Measurements from ENCODE around the gene ZNF557.
"Not testable (repeated sequence)": the region's sequence is repeated elsewhere in the genome, so short reads cannot be mapped to it uniquely, and the experiment has no call there.

Gene ZNF557

GRCh38 chr19:7069042-7069903, at the start of gene ZNF557:
Gene ZNF557 (plus strand): TSS chr19:7069703. CDS start chr19:7075075, 5,372 bp downstream.
- peak within 1 kb of the TSS; percentile 96 to 98 for H3K4me3 ChIP-seq (replicated peaks in 1 of 2; ENCODE audit: low read depth in 2 of 2, low read length in 2 of 2)
- peak; percentile 98 for DNase-seq (ENCODE audit: low read depth in 2 of 2)
- no peak for TF ChIP-seq CTCF (IDR thresholded peaks at IDR 0.05; ENCODE audit: low read depth, low read length)

- H3K4me3 ChIP-seq (replicated peaks in 1 of 2; ENCODE audit: low read depth in 2 of 2, low read length in 2 of 2); DNase-seq (ENCODE audit: low read depth in 2 of 2): not testable (repeated sequence)
Measured at GRCh38 chr19:7021331-7021730, 48.2 kb upstream of the ZNF557 start, which contains the start of gene MBD3L2B. Gene MBD3L2B (minus strand): TSS chr19:7021431. CDS start chr19:7021397, 34 bp downstream.

- not testable (repeated sequence) for DNase-seq (ENCODE audit: low read depth in 2 of 2); H3K4me3 ChIP-seq (replicated peaks in 1 of 2; ENCODE audit: low read depth in 2 of 2, low read length in 2 of 2)
Measured at GRCh38 chr19:7028790-7029189, 40.7 kb upstream of the ZNF557 start.

DNA sequence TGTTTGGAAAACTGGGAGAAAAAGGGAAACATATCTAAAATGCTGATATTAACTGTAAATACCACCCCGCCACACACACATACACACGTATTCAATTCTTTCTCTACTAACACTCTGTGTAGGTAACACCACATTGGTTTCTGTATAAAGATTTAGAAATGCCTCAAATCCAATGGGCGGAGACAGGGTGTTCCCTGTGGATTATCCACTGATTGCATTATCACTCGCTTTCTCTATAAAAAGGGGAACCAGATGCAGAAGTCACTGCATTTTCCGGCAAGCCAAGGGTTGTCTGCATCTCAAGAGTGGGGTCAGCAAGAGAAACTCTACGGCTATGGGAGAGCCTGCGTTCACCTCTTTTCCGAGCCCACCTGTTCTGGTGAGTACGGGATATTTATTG, 39.2 kb upstream of the ZNF557 start, which contains the start of gene MBD3L5:
MBD3L5 (plus strand) TSS at position 301 of the 400 bp plus-strand sequence; CDS start at position 335, 34 bp downstream.
- not testable (repeated sequence) for H3K4me3 ChIP-seq (replicated peaks in 1 of 2; ENCODE audit: low read depth in 2 of 2, low read length in 2 of 2)

DNA sequence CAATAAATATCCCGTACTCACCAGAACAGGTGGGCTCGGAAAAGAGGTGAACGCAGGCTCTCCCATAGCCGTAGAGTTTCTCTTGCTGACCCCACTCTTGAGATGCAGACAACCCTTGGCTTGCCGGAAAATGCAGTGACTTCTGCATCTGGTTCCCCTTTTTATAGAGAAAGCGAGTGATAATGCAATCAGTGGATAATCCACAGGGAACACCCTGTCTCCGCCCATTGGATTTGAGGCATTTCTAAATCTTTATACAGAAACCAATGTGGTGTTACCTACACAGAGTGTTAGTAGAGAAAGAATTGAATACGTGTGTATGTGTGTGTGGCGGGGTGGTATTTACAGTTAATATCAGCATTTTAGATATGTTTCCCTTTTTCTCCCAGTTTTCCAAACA, 29.4 kb upstream of the ZNF557 start, which contains the start of gene MBD3L4:
MBD3L4 (minus strand) TSS at position 101 of the 400 bp plus-strand sequence; CDS start at position 66, 35 bp downstream.
- DNase-seq (ENCODE audit: low read depth in 2 of 2); H3K4me3 ChIP-seq (replicated peaks in 1 of 2; ENCODE audit: low read depth in 2 of 2, low read length in 2 of 2): not testable (repeated sequence)

More for the DNA sequence above, 39.2 kb upstream of the ZNF557 start, which contains the start of gene MBD3L5:
- DNase-seq (ENCODE audit: low read depth in 2 of 2) = not testable (repeated sequence)

DNA sequence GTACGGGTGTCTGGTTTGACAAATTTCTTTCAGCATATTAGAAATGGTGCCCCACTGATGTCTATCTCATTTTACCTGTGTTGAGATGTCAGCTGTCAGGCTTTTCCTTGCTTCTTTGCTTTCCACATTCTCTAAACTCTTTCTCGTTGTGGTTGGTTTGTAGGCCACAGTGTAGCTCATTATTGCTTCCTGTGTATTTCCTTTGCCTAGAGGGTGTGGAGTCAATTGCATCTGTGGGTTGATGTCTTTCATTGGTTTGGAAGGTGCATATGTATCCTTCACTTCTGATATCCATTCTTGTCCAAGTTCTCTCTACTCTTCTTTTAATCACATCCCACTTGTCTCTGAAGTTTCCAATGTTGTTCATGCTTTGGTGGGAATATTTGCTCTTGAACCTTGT, 27.9 kb upstream of the ZNF557 start:
- DNase-seq (ENCODE audit: low read depth in 2 of 2); H3K4me3 ChIP-seq (replicated peaks in 1 of 2; ENCODE audit: low read depth in 2 of 2, low read length in 2 of 2): not testable (repeated sequence)

DNA sequence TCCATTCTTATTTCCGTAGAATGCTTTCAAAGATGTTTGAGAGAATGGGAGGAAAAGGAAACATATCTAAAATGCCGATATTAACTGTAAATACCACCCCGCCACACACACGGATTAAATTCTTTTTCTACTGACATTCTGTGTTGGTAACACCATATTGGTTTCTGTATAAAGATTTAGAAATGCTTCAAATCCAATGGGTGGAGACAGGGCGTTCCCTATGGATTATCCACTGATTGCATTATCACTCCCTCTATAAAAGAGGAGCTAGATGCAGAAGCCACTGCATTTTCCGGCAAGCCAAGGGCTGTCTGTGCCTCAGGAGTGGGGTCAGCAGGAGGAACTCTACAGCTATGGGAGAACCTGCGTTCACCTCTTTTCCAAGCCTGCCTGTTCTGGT, 20.5 kb upstream of the ZNF557 start, which contains the start of gene MBD3L2:
MBD3L2 (plus strand) TSS at position 301 of the 400 bp plus-strand sequence; CDS start at position 354, 53 bp downstream.
- not testable (repeated sequence) for H3K4me3 ChIP-seq (replicated peaks in 1 of 2; ENCODE audit: low read depth in 2 of 2, low read length in 2 of 2); DNase-seq (ENCODE audit: low read depth in 2 of 2)

- H3K4me3 ChIP-seq (replicated peaks in 1 of 2; ENCODE audit: low read depth in 2 of 2, low read length in 2 of 2) = not testable (repeated sequence)
Measured at GRCh38 chr19:7051421-7051820, 18.1 kb upstream of the ZNF557 start.

DNA sequence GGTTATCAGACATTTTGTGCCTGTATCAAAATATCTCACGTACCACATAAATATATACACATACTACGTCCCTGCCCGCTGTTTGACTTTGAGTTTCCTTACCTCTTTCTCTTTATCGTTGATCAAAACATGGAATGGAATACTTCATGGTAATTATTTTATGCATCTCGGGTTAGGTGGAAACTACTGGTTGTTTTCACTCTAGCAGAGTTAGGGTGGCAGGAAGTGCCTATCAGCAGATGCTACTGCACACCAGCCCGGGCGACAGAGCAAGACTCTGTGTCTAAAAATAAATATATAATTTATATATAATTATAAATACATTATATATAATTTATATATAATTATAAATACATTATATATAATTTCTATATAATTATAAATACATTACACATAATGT, 16.6 kb upstream of the ZNF557 start:
- H3K4me3 ChIP-seq (replicated peaks in 1 of 2; ENCODE audit: low read depth in 2 of 2, low read length in 2 of 2); DNase-seq (ENCODE audit: low read depth in 2 of 2): not testable (repeated sequence)

More at GRCh38 chr19:7051421-7051820, 18.1 kb upstream of the ZNF557 start:
- DNase-seq (ENCODE audit: low read depth in 2 of 2) = not testable (repeated sequence)

- H3K4me3 ChIP-seq (replicated peaks in 1 of 2; ENCODE audit: low read depth in 2 of 2, low read length in 2 of 2) = not testable (repeated sequence)
Measured at GRCh38 chr19:7054635-7055368, 14.7 kb upstream of the ZNF557 start.

GRCh38 chr19:7055679-7056078, 13.8 kb upstream of the ZNF557 start:
- H3K4me3 ChIP-seq (replicated peaks in 1 of 2; ENCODE audit: low read depth in 2 of 2, low read length in 2 of 2); DNase-seq (ENCODE audit: low read depth in 2 of 2): not testable (repeated sequence)

More at GRCh38 chr19:7054635-7055368, 14.7 kb upstream of the ZNF557 start:
- DNase-seq (ENCODE audit: low read depth in 2 of 2) = not testable (repeated sequence)

DNA sequence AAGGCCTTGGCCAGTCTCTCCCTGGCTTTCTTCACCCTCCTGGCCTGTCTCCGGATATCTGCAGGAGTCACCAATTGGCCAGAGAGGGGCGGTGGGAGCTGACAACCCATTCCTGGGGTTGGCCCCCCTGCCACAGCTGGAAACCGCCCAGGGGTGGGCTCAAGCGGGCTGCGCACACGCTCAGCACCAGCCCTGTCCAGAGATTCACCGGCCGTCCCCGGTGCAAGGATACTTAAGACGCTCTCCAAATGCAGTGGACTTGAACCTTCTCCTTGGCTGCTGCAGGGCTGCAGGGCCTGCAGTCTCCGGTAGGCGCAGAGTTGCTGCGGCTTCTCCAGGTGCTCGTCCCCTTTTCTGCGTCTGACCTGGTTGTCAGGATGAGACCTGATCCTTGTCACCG, 13.1 kb upstream of the ZNF557 start:
- not testable (repeated sequence) for H3K4me3 ChIP-seq (replicated peaks in 1 of 2; ENCODE audit: low read depth in 2 of 2, low read length in 2 of 2); DNase-seq (ENCODE audit: low read depth in 2 of 2)

DNA sequence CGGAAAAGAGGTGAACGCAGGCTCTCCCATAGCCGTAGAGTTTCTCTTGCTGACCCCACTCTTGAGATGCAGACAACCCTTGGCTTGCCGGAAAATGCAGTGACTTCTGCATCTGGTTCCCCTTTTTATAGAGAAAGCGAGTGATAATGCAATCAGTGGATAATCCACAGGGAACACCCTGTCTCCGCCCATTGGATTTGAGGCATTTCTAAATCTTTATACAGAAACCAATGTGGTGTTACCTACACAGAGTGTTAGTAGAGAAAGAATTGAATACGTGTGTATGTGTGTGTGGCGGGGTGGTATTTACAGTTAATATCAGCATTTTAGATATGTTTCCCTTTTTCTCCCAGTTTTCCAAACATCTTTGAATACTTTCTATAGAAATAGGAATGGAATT, 10.9 kb upstream of the ZNF557 start, which contains the start of gene MBD3L3:
MBD3L3 (minus strand) TSS at position 101 of the 400 bp plus-strand sequence; CDS start at position 30, 71 bp downstream.
- not testable (repeated sequence) for DNase-seq (ENCODE audit: low read depth in 2 of 2); H3K4me3 ChIP-seq (replicated peaks in 1 of 2; ENCODE audit: low read depth in 2 of 2, low read length in 2 of 2)

DNA sequence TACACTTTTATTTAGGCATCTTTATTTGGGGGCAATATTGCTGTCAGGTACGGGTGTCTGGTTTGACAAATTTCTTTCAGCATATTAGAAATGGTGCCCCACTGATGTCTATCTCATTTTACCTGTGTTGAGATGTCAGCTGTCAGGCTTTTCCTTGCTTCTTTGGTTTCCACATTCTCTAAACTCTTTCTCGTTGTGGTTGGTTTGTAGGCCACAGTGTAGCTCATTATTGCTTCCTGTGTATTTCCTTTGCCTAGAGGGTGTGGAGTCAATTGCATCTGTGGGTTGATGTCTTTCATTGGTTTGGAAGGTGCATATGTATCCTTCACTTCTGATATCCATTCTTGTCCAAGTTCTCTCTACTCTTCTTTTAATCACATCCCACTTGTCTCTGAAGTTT, 9.5 kb upstream of the ZNF557 start:
- not testable (repeated sequence) for H3K4me3 ChIP-seq (replicated peaks in 1 of 2; ENCODE audit: low read depth in 2 of 2, low read length in 2 of 2); DNase-seq (ENCODE audit: low read depth in 2 of 2)

Data from cardiac fibroblast (primary cell).